PFSK-1 (cell line): ENCODE measurements around the gene PDGFD.

Experiments used
- FOXP2 ChIP-seq: optimal IDR thresholded peaks from 2 replicates; pipeline ENCODE3; 2011; ENCODE audit warnings: borderline replicate concordance, control low read depth, inconsistent platforms; ENCODE audit not compliant: insufficient read depth; ENCODE audit errors: extremely low read length, extremely low read depth
- POLR2AphosphoS5 ChIP-seq: IDR thresholded peaks from 2 replicates; pipeline ENCODE4 v1.6.1; 2012; ENCODE audit warnings: low read depth, mild to moderate bottlenecking, control low read depth, low read length, moderate library complexity
- SIN3A ChIP-seq: IDR thresholded peaks from 2 replicates; pipeline ENCODE4 v1.6.1; 2012; ENCODE audit warnings: mild to moderate bottlenecking, low read length, moderate library complexity, borderline replicate concordance; ENCODE audit not compliant: insufficient read depth
- TAF1 ChIP-seq: IDR thresholded peaks from 2 replicates; pipeline ENCODE4 v1.6.1; 2012; ENCODE audit warnings: low read length, control low read depth, borderline replicate concordance; ENCODE audit not compliant: insufficient read depth
- TF ChIP-seq, protein P1 (sequence below), 2 experiments: IDR thresholded peaks; 2 replicates each; pipeline versions ENCODE4 v1.6.1 to v1.8.0; 2011 to 2012; ENCODE audit warnings: low read depth in 2 of 2, low read length in 2 of 2, control low read depth in 1 of 2, inconsistent platforms in 1 of 2, mild to moderate bottlenecking in 1 of 2, moderate library complexity in 1 of 2; ENCODE audit not compliant: insufficient read depth in 1 of 2

PDGFD gene

GRCh38 chr11:103994518-103994917 is 169.4 kb downstream of the PDGFD start:
- TF ChIP-seq, protein P1, sequence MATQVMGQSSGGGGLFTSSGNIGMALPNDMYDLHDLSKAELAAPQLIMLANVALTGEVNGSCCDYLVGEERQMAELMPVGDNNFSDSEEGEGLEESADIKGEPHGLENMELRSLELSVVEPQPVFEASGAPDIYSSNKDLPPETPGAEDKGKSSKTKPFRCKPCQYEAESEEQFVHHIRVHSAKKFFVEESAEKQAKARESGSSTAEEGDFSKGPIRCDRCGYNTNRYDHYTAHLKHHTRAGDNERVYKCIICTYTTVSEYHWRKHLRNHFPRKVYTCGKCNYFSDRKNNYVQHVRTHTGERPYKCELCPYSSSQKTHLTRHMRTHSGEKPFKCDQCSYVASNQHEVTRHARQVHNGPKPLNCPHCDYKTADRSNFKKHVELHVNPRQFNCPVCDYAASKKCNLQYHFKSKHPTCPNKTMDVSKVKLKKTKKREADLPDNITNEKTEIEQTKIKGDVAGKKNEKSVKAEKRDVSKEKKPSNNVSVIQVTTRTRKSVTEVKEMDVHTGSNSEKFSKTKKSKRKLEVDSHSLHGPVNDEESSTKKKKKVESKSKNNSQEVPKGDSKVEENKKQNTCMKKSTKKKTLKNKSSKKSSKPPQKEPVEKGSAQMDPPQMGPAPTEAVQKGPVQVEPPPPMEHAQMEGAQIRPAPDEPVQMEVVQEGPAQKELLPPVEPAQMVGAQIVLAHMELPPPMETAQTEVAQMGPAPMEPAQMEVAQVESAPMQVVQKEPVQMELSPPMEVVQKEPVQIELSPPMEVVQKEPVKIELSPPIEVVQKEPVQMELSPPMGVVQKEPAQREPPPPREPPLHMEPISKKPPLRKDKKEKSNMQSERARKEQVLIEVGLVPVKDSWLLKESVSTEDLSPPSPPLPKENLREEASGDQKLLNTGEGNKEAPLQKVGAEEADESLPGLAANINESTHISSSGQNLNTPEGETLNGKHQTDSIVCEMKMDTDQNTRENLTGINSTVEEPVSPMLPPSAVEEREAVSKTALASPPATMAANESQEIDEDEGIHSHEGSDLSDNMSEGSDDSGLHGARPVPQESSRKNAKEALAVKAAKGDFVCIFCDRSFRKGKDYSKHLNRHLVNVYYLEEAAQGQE (IDR thresholded peaks at IDR 0.05; ENCODE audit: insufficient read depth in 1 of 2, low read depth in 2 of 2, low read length in 2 of 2), result no peak
- no peak for TF ChIP-seq TAF1
- TF ChIP-seq SIN3A, result no peak
- TF ChIP-seq POLR2AphosphoS5, result no peak
- no peak for TF ChIP-seq FOXP2

- TF ChIP-seq TAF1, result no peak
- no peak for TF ChIP-seq FOXP2
- TF ChIP-seq, protein P1 (IDR thresholded peaks at IDR 0.05; ENCODE audit: insufficient read depth in 1 of 2, low read depth in 2 of 2, low read length in 2 of 2), result no peak
- TF ChIP-seq POLR2AphosphoS5, result no peak
- TF ChIP-seq SIN3A, result no peak
Observed at GRCh38 chr11:103994094-103994493, 169.9 kb downstream of the PDGFD start.

- TF ChIP-seq, protein P1 (IDR thresholded peaks at IDR 0.05; ENCODE audit: insufficient read depth in 1 of 2, low read depth in 2 of 2, low read length in 2 of 2), result no peak
- TF ChIP-seq SIN3A, result no peak
Observed at GRCh38 chr11:103993507-103993906, 170.4 kb downstream of the PDGFD start.

- no peak for TF ChIP-seq FOXP2
- TF ChIP-seq SIN3A, result no peak
- TF ChIP-seq, protein P1 (IDR thresholded peaks at IDR 0.05; ENCODE audit: insufficient read depth in 1 of 2, low read depth in 2 of 2, low read length in 2 of 2), result no peak
Observed at GRCh38 chr11:103988595-103988969, 175.4 kb downstream of the PDGFD start.

DNA sequence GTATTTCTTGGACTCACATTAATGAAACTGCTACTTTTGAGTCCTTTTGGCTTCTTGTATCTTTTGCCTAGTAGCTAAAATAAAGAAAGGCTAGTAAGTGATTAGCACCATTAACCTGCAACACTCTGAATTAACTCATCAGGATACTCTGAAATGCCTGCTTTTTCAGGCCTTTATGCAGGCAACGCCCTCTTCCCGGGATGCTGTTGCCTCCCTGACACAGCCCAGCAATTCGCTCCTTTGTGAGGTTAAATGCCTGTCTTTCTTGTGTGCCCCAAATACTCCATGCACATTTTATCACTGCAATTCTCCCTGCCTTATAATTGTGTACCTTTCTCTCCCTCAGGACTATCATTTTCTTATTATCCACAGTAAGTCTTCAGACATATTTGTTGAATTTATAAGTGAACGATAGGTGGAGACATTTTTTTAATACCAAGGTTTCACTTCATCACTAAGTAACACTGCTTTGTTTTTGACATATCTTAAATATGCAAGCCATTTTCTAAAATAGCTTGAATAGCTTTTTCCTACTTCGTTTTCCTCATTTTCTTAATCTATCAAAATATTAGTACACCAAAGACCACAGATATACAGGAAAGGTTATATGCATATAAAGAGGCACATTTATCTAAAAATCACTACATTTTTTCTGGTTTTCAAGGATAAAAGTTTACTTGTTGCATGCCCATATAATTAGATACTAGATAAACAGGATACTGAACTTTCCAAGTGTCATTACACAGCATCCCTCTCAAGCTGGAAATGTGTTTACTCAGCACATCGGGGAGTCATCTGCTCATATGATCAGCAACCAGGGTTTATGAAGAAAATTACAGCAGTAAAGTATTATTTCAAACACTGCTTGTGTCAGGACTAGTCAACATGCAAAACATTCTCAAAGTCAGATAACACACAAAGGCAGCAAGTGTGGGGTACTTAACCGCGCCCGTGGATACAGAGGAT is 176.0 kb downstream of the PDGFD start:
- TF ChIP-seq, protein P1 (IDR thresholded peaks at IDR 0.05; ENCODE audit: insufficient read depth in 1 of 2, low read depth in 2 of 2, low read length in 2 of 2), result no peak
- TF ChIP-seq SIN3A (no peak), POLR2AphosphoS5 (no peak), TAF1 (no peak), FOXP2 (no peak)
